Measurements from ENCODE around the gene ZFP62. TPM values are rescaled to one million over a fixed set of nuclear protein-coding genes. Genes with fewer than 3 reads are reported as not detected.
"Not testable (repeated sequence)": the region's sequence is repeated elsewhere in the genome, so short reads cannot be mapped to it uniquely, and the experiment has no call there.

Gene ZFP62
- total RNA-seq, result 10 to 100 TPM; 13.5 to 27.9 TPM

DNA sequence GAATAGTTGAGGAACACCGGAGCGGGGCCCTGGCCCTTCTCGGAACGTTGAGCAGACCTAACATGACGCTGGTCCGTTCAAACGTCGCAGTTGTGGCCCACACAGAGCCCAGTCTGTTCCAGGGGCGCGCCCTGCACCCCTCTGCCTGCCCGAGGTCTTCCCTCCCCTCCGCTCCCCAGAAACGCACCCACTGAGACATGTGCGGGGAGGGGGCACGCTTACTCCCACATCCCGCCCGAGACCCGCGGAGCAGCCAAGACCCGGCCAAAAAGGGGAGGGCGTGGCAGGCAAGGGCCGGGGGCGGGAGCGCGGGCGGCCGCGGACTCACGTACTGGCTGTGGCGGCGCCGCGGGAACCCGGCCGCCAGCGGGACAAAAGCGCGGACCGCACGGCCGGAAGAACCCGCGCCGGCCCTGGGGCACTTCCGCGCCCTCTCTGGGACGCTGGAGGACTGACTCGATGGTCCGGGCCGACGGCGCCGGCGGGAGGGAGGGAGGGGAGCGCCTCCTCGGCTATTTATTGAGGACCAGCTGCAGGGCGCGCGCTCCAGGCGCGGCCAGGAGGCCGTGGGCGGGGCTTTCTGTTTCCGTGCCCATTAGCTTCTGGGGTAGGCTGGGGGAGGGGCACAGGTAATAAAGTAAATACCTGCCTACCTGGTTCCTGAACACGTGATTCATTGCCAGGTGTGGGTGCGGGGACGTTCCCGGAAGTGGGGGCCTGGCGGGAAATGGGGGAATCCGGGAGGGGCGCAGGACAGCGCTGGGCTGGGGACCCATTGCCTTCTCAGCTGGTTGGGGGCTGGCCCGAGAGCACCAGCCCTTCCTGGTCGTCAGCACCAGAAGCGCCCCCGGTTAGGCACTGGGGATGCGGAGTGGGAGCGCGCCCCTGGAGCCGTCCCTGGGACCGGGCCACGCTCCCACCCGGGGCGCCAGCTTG is at the start of gene ZFP62:
ZFP62 (minus strand) TSS at position 390 of the 936 bp plus-strand sequence; CDS start at position 333, 57 bp downstream.
- Mint-ChIP-seq H3K27ac (peak within 1 kb of the TSS; percentile 88 to 96), H3K36me3 (peaks cover under 1 to 21% of the 10 kb centered on the region in 2 donors), H3K9me3 (no peaks in the 10 kb centered on the region)
- DNase-seq (ENCODE audit: low spot score in 2 of 2), result peak; percentile 82 to 94
- ATAC-seq, result peak; percentile 87 to 90

DNA sequence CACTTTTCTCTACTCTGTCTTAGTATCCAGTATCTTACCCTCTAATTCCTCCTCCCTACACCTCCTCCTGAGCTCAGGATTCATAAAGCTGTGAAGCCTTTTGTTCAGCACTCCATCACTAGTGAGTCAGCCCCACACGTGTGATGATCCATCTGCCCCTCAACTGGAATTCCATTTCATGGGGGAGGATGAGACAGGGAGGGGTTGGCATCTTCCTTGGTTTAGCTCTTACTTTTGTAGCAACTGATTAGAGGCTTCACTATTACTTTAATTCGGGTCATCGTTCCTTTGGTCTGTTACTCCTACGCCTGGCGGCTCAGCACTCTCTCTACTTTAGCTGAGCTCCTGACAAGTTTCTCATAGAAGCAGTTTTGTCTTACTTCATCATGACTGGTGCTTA is 49.7 kb upstream of the ZFP62 start:
- DNase-seq (ENCODE audit: low spot score in 2 of 2), result no peak
- H3K36me3 Mint-ChIP-seq, result no peaks in the 10 kb centered on the region
- H3K9me3 Mint-ChIP-seq, result no peaks in the 10 kb centered on the region
- no peak for ATAC-seq
- H3K27ac Mint-ChIP-seq, result no peak overlapping the region

DNA sequence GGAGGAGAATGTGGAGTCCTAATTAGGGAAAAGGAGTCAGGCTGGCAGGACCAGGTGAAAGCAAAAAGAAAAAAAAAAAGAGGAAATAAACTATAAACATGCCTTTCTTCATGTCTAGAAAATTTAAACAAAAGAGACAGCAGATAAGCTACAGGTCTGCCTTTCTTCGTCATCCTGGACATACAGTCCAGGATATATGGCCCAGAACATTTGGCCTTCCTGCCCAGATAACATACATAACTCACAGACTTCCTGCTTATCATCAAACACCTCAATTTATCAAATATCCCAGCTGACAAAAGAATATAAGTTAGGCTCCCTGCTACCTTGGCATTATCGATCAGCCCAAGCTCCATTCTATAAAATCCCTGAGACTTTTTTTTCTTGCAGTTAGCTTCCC is 49.1 kb upstream of the ZFP62 start:
- Mint-ChIP-seq H3K36me3 (no peaks in the 10 kb centered on the region), H3K9me3 (no peaks in the 10 kb centered on the region), H3K27ac (no peak overlapping the region)
- ATAC-seq (no peak), DNase-seq (ENCODE audit: low spot score in 2 of 2) (no peak)

DNA sequence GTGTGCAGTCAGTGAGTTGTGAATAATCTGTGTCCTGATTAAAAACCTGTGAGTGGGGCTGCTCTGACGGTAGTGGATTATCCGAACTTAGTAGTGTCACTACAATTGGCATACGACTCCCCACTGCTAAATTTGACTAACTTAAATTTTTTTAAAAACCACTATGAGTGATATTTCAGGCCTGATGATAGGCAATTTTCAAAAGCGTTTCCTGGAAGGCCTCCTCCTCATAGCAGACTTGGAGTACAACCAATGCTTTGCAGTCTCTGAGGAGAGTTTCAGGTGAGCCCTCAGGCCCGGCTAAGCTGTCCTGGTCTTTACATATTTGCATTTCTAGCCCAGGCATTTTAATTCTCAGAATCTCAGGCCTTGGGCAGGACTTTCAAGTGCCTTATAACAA is 48.7 kb upstream of the ZFP62 start:
- no peak for DNase-seq (ENCODE audit: low spot score in 2 of 2)
- ATAC-seq, result no peak
- Mint-ChIP-seq H3K27ac (no peak overlapping the region), H3K36me3 (no peaks in the 10 kb centered on the region), H3K9me3 (no peaks in the 10 kb centered on the region)

DNA sequence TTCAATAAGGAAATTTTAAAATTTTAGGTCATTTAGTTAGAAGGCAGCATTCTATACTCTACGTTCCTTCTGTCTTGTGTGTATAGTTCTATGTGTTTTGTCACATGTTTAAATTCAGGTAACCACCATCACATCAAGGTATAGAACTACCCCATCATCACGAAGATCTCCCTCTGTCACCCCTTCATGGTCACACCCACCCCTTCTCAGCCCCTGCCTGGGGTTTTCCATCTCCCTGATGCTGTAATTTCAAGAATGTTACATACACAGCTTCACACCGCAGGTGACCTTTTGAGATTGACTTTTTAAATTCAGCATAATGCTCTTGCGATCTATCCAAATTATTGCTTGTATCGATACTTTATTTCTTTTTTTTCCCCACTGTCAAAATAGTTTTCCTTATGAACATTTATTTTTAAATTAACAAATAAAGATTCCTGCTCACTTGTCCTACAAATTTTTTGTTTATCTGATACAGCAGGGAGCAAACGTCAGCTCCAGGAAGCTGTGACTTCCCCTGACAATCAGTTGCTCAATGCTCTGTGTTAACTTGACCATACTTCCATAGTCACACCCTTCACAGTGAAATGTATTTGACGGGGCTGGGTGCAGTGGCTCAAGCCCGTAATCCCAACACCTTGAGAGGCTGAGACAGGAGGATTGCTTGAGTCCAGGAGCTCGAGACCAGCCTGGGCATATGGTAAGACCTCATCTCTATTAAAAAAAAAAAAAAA is 48.1 kb upstream of the ZFP62 start:
- Mint-ChIP-seq H3K9me3 (no peaks in the 10 kb centered on the region), H3K27ac (peak overlapping the region in 1 of 2 donors; percentile 61), H3K36me3 (no peaks in the 10 kb centered on the region)
- ATAC-seq, result peak in 1 of 2 donors; percentile 58
- no peak for DNase-seq (ENCODE audit: low spot score in 2 of 2)

DNA sequence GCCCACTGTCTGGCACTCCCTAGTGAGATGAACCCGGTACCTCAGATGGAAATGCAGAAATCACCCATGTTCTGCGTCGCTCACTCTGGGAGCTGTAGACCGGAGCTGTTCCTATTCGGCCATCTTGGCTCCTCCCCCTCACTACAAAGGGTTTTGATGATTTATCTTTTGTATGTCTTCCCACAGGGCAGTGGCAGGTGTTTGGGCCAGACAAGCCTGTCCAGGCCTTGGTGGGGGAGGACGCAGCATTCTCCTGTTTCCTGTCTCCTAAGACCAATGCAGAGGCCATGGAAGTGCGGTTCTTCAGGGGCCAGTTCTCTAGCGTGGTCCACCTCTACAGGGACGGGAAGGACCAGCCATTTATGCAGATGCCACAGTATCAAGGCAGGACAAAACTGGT is 47.3 kb upstream of the ZFP62 start:
- DNase-seq (ENCODE audit: low spot score in 2 of 2), result no peak
- no peaks in the 10 kb centered on the region for H3K9me3 Mint-ChIP-seq
- H3K36me3 Mint-ChIP-seq, result no peaks in the 10 kb centered on the region
- no peak for ATAC-seq
- H3K27ac Mint-ChIP-seq, result no peak overlapping the region

DNA sequence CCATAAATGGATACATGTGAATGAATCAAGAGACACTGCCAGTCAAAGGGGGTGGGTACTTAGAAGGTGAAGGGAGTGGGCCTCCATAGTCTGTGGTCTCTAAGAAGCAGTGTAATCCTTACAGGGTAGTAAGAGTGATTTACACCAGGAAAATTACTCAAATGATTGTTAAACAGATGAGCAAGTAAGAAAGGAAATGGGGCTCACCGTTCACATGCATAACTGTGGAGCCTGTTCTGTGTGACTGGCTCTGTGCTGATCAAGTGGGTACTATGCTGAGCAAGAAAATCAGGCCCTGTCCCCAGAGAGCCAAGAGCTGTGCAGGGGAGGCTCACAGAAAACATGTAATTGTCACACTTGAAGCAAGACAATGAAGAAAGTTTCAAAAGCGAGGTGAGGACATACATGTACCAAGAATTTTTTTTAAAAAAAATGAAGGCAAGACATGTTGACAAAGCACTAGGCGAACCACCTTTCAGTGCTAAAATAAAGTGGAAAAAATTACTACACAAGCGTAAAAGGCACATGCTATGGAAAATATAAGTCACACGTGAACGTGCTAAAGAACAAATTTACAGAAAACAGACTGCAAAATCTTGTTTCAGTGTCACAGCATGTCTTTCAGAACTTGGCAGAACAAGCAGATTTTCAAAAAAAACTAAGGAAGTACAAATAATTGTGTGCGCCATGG is 40.4 kb upstream of the ZFP62 start:
- Mint-ChIP-seq H3K27ac (peak overlapping the region in 1 of 2 donors; percentile 82), H3K9me3 (no peaks in the 10 kb centered on the region), H3K36me3 (no peaks in the 10 kb centered on the region)
- no peak for DNase-seq (ENCODE audit: low spot score in 2 of 2)
- peak in 1 of 2 donors; percentile 83 for ATAC-seq

DNA sequence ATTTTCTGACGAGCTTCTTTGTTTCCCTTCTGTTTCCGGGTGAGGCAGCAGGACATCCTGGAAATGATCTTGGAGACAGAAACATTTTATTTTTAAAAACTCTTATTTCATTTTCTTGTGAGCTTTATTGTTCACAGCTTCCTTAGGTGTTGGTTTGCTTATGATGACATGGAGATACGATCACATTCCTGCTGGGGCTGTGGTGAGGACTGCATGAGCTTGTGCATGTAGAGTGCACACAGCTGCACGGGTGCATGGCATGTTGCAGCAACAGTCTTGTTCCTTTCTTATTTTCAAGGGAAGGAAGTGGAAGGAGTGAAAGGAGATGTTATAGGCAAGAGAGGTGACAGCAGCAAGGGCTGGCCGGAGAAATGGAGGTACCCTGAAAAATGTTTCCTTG is 39.1 kb upstream of the ZFP62 start:
- no peaks in the 10 kb centered on the region for H3K36me3 Mint-ChIP-seq
- peak overlapping the region in 1 of 2 donors; percentile 25 for H3K27ac Mint-ChIP-seq
- no peak for ATAC-seq
- no peak for DNase-seq (ENCODE audit: low spot score in 2 of 2)
- H3K9me3 Mint-ChIP-seq, result no peaks in the 10 kb centered on the region

DNA sequence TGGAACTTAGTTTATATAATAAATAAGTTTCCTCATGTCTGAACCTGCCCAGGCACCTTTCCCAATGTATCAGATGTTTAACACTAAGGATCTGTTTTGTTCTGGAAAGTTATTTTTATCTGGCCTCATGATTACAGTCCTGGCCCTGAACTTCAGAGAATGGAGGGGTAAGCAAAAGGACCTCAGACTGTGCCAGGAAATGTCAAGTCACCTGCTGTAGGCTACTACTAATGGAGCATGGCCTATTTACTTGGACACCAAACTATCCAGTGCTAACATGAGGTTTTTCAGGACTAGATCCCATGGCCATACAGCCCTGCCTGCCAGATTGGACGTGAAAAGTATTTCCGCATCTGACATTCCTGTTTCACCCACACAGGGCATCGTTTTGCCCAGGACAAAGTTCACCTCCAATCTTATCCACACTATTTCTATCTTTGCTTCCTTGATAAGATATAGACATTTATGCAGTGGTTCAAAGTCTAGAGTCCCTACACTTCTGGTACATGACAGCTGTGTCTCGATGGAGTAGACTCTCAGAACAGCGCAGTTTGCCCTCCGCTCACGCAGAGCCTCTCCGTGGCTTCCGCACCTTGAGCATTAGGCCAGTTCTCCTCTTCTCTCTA is 37.7 kb upstream of the ZFP62 start, which contains the start of gene BTNL8:
BTNL8 (plus strand) TSS at position 539 of the 626 bp plus-strand sequence. CDS start 152 bp downstream, outside the sequence.
- H3K9me3 Mint-ChIP-seq, result peaks cover 0 to 2% of the 10 kb centered on the region in 2 donors
- DNase-seq (ENCODE audit: low spot score in 2 of 2) (no peak), ATAC-seq (no peak)

DNA sequence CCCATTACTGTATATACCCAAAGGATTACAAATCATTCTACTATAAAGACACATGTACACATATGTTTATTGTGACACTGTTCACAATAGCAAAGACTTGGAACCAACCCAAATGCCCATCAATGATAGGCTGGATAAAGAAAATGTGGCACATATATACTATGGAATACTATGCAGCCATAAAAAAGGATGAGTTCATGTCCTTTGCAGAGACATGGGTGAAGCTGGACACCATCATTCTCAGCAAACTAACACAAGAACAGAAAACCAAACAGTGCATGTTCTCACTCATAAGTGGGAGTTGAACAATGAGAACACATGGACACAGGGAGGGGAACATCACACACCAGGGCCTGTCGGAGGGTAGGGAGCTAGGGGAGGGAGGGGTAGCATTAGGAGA is 34.3 kb upstream of the ZFP62 start:
- ATAC-seq; H3K27ac Mint-ChIP-seq; DNase-seq (ENCODE audit: low spot score in 2 of 2); H3K36me3 Mint-ChIP-seq: not testable (repeated sequence)
- H3K9me3 Mint-ChIP-seq, result peaks cover 0 to 11% of the 10 kb centered on the region in 2 donors

More for the DNA sequence above, 37.7 kb upstream of the ZFP62 start, which contains the start of gene BTNL8:
- H3K27ac Mint-ChIP-seq, result no peak within 1 kb of the TSS
- no peaks in the 10 kb centered on the region for H3K36me3 Mint-ChIP-seq

DNA sequence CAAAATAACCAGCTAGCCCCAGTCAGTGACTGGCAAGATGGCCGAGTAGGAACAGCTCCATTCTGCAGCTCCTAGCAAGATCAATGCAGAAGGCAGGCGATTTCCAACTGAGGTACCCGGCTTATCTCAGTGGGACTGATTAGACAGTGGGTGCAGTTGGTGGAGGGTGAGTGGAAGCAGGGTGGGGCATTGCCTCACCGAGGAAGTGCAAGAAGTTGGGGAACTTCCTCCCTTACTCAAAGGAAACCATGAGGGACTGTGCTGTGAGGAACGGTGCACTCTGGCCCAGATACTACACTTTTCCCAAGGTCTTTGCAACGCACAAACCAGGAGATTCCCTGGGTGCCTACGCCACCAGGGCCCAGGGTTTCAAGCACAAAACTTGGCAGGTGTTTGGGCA is 28.3 kb upstream of the ZFP62 start:
- H3K36me3 Mint-ChIP-seq, result peaks cover 0 to 13% of the 10 kb centered on the region in 2 donors
- no peak overlapping the region for H3K27ac Mint-ChIP-seq
- DNase-seq (ENCODE audit: low spot score in 2 of 2) (no peak), ATAC-seq (no peak)
- peaks cover 2 to 12% of the 10 kb centered on the region in 2 donors for H3K9me3 Mint-ChIP-seq

DNA sequence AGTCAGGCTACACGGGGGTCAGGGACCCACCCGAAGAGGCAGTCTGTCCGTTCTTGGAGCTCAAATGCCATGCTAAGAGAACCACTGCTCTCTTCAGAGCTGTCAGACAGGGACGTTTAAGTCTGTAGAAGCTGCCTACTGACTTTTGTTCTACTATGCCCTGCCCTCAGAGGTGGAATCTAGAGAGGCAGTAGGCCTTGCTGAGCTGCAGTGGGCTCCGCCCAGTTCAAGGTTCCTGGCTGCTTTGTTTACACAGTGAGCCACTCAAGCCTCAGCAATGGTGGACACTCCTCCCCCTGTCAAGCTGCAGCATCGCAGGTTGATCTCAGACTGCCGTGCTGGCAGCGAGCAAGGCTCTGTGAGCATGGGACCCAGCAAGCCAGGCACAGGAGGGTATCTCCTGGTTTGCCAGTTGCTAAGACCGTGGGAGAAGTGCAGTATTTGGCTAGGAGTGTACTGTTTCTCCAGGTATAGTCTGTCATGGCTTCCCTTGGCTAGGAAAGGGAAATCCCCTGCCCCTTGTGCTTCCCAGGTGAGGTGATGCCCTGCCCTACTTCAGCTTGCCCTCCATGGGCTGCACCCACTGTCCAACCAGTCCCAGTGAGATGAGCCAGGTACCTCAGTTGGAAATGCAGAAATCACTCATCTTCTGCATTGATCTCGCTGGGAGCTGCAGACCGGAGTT is 24.9 kb upstream of the ZFP62 start:
- H3K27ac Mint-ChIP-seq; ATAC-seq; DNase-seq (ENCODE audit: low spot score in 2 of 2); H3K9me3 Mint-ChIP-seq: not testable (repeated sequence)
- H3K36me3 Mint-ChIP-seq, result peaks cover 0 to 10% of the 10 kb centered on the region in 2 donors

DNA sequence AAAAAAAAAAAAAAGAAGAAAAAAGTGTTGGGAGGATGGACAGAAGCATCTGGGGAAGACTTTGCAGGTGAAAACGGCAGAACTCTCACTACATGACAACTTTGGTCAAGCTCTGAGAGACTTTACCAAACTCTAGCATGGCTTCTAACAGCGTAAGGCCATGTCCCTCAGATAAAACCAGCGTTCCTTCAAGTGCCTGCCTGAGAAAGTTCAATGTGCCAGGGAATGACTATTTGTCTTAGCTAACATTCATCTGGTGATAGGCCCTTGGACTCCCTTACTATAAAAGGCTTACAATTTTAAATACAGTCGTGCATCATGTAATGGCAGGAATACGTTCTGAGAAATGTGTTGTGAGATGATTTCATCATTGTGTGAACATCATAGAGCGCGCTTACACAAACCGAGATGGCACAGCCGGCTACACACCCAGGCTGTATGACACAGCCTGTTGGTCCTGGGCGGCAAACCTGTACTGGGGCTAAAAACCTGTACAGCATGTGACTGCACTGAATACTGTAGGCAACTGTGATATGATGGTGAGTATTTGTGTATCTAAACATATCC is 14.9 kb upstream of the ZFP62 start:
- Mint-ChIP-seq H3K36me3 (no peaks in the 10 kb centered on the region), H3K9me3 (no peaks in the 10 kb centered on the region), H3K27ac (no peak overlapping the region)
- no peak for DNase-seq (ENCODE audit: low spot score in 2 of 2)
- ATAC-seq, result no peak

DNA sequence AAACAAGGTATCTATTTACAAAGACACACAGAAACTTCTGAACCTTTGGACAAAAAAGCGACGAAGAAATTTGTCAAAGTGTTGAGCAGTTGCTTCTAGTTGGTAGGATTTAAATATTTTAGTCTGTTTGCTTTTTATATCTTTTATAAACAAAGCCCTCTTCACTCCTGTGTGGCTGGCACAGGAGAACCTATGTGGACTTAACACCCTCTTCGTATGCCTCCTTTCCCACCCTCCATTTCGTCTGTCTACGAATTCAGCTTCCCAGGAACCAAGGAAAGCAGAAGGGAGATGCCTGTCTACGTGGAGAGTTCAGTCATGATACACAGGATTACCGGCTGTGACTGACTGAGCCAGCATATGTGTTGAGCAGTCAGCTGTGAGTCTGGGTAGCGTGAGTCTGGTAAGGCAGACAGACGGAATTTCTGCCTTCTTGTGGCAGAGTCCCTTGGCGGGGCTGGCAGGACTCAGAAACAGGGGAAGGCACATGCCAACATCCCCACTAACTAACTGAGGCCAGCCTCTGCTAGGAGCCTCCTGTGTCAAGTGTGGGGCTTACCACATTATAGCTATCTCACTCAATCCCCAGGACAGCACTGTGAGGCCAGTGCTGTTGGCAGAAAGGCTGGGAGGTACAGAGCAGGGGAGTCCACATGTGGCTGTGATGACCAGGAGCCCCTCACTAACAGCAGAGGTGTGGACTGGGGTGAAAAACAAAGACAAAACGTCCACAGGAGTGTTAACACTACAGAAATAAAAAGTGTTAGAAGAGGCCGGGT is 13.9 kb upstream of the ZFP62 start:
- ATAC-seq (no peak), DNase-seq (ENCODE audit: low spot score in 2 of 2) (no peak)
- Mint-ChIP-seq H3K9me3 (no peaks in the 10 kb centered on the region), H3K27ac (no peak overlapping the region), H3K36me3 (no peaks in the 10 kb centered on the region)

Measured in activated naive CD4-positive, alpha-beta T cell treated with anti-CD3 and anti-CD28 coated beads, Interleukin-2, amount 50 U/mL, for 72 hours (primary cell).